ENCODE measurements around the gene PARD3B. TPM values are rescaled to one million over a fixed set of nuclear protein-coding genes. Genes with fewer than 3 reads are reported as not detected.

PARD3B gene
- polyA plus RNA-seq, 3 donors: not detected

DNA sequence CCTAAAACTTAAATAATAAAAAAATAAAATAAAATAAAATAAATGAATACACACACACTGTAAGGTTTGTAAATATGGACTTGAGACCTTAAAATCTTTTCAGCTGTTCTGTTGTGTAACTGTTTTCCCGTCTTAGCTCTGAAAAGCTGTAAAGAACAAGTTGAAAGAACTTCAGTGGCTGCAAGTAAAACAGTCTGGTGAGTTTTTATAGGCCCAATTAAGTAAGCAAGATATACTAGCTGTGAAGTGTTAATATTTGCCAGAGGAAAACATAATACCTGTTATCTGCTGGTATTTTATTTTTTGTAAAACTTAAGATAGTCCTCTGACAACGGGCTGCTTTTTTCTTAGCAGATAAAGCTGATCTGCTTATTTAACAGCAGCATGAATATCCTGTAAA lies 960.1 kb downstream of the PARD3B start:
- Mint-ChIP-seq H3K27ac (no peak overlapping the region), H3K9me3 (peaks cover 0 to 2% (median 0%) of the 10 kb centered on the region in 7 donors), H3K36me3 (no peaks in the 10 kb centered on the region), H3K4me1 (peaks cover under 1% of the 10 kb centered on the region), H3K27me3 (ENCODE audit: low read depth in 3 of 3) (peaks cover 1 to 2% (median 1%) of the 10 kb centered on the region in 3 donors), H3K4me3 (no peak overlapping the region)
- intact Hi-C loops (cut with micrococcal nuclease): no loop called here
- H4K20me1 ChIP-seq (ENCODE audit: insufficient read depth, low read length): no peaks in the 10 kb centered on the region
- TF ChIP-seq, protein P1, sequence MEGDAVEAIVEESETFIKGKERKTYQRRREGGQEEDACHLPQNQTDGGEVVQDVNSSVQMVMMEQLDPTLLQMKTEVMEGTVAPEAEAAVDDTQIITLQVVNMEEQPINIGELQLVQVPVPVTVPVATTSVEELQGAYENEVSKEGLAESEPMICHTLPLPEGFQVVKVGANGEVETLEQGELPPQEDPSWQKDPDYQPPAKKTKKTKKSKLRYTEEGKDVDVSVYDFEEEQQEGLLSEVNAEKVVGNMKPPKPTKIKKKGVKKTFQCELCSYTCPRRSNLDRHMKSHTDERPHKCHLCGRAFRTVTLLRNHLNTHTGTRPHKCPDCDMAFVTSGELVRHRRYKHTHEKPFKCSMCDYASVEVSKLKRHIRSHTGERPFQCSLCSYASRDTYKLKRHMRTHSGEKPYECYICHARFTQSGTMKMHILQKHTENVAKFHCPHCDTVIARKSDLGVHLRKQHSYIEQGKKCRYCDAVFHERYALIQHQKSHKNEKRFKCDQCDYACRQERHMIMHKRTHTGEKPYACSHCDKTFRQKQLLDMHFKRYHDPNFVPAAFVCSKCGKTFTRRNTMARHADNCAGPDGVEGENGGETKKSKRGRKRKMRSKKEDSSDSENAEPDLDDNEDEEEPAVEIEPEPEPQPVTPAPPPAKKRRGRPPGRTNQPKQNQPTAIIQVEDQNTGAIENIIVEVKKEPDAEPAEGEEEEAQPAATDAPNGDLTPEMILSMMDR (IDR thresholded peaks at IDR 0.05): no peak
- no peaks in the 10 kb centered on the region for H3K79me2 ChIP-seq (ENCODE audit: insufficient read depth, low read length)
- DNase-seq: no peak
- H3K4me1 ChIP-seq (ENCODE audit: control insufficient read depth in 1 of 2, insufficient read depth in 2 of 2, low read length in 2 of 2): no peaks in the 10 kb centered on the region
- H3K4me3 ChIP-seq (replicated peaks in 1 of 3; ENCODE audit: low read depth in 2 of 3, low read length in 3 of 3): no peak overlapping the region
- no peaks in the 10 kb centered on the region for H3K36me3 ChIP-seq (replicated peaks in 1 of 2; ENCODE audit: control insufficient read depth in 1 of 2, insufficient read depth in 2 of 2, low read length in 2 of 2)
- H3K9ac ChIP-seq (ENCODE audit: insufficient read depth, low read length, poor library complexity, severe bottlenecking): no peak overlapping the region
- no peaks in the 10 kb centered on the region for H3K9me3 ChIP-seq (replicated peaks in 1 of 2; ENCODE audit: control insufficient read depth in 1 of 2, insufficient read depth in 1 of 2, low read length in 2 of 2)
- no peak overlapping the region for H2AFZ ChIP-seq (ENCODE audit: insufficient read depth, low read depth, low read length, poor library complexity, severe bottlenecking)
- H3K27ac ChIP-seq (ENCODE audit: low read depth in 1 of 2, low read length in 2 of 2): no peak overlapping the region
- 100% methylated on average over 1 of the region's 2 CpGs for WGBS (ENCODE audit: insufficient coverage)
- H3K4me2 ChIP-seq (replicated peaks; ENCODE audit: extremely low read depth, low read length, poor library complexity, severe bottlenecking): no peak overlapping the region
- no peaks in the 10 kb centered on the region for H3K27me3 ChIP-seq (ENCODE audit: control insufficient read depth in 2 of 2, insufficient read depth in 2 of 2, low read length in 2 of 2)

DNA sequence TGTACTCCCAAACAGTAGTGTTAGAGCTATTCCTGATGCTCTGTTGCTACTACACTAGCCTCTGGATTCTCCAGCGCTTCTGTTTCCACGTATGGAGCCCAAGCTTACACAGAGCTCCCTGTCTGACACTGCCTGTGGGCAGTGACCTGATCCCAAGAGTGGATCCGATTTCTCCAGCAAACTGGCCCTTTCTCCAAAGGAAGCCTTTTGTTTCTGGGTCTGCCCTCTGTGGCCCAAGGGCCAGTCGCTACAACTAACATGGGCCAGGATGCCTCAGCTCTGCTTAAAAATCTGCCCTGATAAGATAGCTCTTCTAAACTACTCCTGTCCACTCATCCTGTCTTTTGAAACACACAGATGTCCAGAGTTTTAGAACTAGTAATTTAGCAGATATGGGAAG lies 964.4 kb downstream of the PARD3B start:
- intact Hi-C loops (cut with micrococcal nuclease): no loop called here
- H3K9me3 ChIP-seq (replicated peaks in 1 of 2; ENCODE audit: control insufficient read depth in 1 of 2, insufficient read depth in 1 of 2, low read length in 2 of 2): no peaks in the 10 kb centered on the region
- no peak overlapping the region for H3K9ac ChIP-seq (ENCODE audit: insufficient read depth, low read length, poor library complexity, severe bottlenecking)
- Mint-ChIP-seq H3K4me1 (no peaks in the 10 kb centered on the region), H3K36me3 (no peaks in the 10 kb centered on the region), H3K27ac (no peak overlapping the region), H3K4me3 (no peak overlapping the region), H3K27me3 (ENCODE audit: low read depth in 3 of 3) (peaks cover 1 to 8% (median 4%) of the 10 kb centered on the region in 3 donors), H3K9me3 (no peaks in the 10 kb centered on the region)
- no peak overlapping the region for H3K4me2 ChIP-seq (replicated peaks; ENCODE audit: extremely low read depth, low read length, poor library complexity, severe bottlenecking)
- no peaks in the 10 kb centered on the region for H3K4me1 ChIP-seq (ENCODE audit: control insufficient read depth in 1 of 2, insufficient read depth in 2 of 2, low read length in 2 of 2)
- H3K27ac ChIP-seq (ENCODE audit: low read depth in 1 of 2, low read length in 2 of 2): no peak overlapping the region
- H3K27me3 ChIP-seq (ENCODE audit: control insufficient read depth in 2 of 2, insufficient read depth in 2 of 2, low read length in 2 of 2): no peaks in the 10 kb centered on the region
- H2AFZ ChIP-seq (ENCODE audit: insufficient read depth, low read depth, low read length, poor library complexity, severe bottlenecking): no peak overlapping the region
- no peak for DNase-seq
- no peaks in the 10 kb centered on the region for H4K20me1 ChIP-seq (ENCODE audit: insufficient read depth, low read length)
- H3K79me2 ChIP-seq (ENCODE audit: insufficient read depth, low read length): no peaks in the 10 kb centered on the region
- WGBS (ENCODE audit: insufficient coverage): 98% methylated on average over 4 of the region's 4 CpGs
- TF ChIP-seq, protein P1 (IDR thresholded peaks at IDR 0.05): no peak
- H3K4me3 ChIP-seq (replicated peaks in 1 of 3; ENCODE audit: low read depth in 2 of 3, low read length in 3 of 3): no peak overlapping the region
- H3K36me3 ChIP-seq (replicated peaks in 1 of 2; ENCODE audit: control insufficient read depth in 1 of 2, insufficient read depth in 2 of 2, low read length in 2 of 2): no peaks in the 10 kb centered on the region

Measured in CD14-positive monocyte (primary cell).